NCI-H2081 (cell line): ENCODE data around the gene SLC44A5.
"Not testable (repeated sequence)": the region's sequence is repeated elsewhere in the genome, so short reads cannot be mapped to it uniquely, and the experiment has no call there.

Experiments
- DNase-seq, 2 experiments: peaks; one replicate each; lab custom pipeline; 2025; lab: John Stamatoyannopoulos, UW

Gene SLC44A5

DNA sequence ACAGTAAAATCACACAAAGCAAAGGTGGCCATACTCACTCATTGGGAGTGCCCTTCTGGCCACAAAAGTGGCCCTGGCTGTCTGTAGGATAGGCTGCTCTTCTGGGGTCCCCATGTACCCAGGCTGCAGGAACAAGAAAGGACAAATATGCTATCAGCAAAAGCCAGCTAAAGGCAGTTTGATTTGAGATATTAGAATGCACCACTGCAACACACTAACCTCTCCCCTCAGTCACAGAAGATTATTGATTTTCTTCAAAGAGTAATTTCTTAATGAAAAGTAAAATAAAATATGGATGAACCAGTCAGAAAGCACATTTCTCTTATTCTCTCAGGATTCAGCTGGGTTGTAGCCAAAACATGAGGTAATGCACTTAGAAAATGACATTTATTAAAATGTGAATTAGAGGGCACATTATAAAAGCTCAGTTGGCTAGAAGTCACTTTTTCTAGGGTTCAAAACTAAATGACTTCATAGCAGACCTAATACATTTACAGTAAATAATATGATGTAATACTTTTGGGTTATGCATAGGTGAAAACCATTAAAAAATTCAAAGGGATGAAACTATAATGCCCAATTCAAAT is 335.9 kb downstream of the SLC44A5 start:
- no peak for DNase-seq

DNA sequence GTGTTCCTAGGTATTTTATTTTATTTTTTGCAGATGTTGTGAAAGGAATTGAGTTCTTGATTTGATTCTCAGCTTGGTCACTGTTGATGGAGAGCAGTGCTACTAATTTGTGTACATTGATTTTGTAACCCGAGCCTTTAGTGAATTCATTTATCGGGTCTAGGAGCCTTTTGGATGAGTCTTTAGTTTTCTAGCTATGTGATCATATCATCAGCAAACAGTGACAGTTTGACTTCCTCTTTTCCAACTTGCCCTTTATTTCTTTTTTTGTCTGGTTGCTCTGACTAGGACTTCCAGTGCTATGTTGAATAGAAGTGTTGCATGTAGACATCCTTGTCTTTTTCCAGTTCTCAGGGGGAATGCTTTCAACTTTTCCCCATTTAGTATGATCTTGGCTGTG is 337.8 kb downstream of the SLC44A5 start:
- no peak for DNase-seq

DNA sequence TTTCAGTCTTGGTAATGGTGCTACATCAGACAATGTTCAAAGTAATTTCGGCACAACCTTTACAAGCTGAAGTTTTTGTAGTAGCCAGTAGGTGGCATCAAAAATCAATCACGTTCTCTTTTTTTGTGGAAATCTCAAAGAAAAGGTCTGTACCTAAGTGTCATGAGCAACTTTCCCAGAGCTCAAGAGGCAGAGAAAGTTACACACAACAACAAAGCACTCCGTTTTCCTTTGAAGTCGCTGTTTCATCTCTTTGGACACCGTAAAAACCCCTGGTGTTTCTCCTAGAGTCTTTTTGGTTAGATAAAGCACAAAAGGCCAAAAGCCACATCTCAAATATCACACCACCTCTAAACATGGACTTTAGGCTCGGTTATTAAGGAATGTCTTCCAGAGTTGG is 345.1 kb downstream of the SLC44A5 start:
- peak; percentile 42 to 63 for DNase-seq

GRCh38 chr1:75264112-75264511 is 346.8 kb downstream of the SLC44A5 start:
- no peak for DNase-seq

- not testable (repeated sequence) for DNase-seq
Observed at GRCh38 chr1:75263616-75264015, 347.3 kb downstream of the SLC44A5 start.

- not testable (repeated sequence) for DNase-seq
Observed at GRCh38 chr1:75261946-75262345, 349.0 kb downstream of the SLC44A5 start.

DNA sequence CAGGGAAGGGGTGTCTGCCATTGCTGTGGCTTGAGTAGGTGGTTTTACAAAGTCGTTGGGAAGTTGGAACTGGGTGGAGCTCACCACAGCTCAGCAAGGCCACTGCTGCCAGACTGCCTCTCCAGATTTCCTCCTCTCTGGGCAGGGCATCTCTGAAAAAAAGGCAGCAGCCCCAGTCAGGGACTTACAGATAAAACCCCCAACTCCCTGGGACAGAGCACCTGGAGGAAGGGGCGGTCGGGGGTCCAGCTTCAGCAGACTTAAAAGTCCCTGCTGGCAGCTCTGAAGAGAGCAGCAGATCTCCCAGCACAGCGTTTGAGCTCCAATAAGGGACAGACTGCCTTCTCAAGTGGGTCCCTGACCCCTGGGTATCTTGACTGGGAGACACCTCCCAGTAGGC is 352.6 kb downstream of the SLC44A5 start:
- DNase-seq = no peak

GRCh38 chr1:75257424-75257823 is 353.5 kb downstream of the SLC44A5 start:
- no peak for DNase-seq

DNA sequence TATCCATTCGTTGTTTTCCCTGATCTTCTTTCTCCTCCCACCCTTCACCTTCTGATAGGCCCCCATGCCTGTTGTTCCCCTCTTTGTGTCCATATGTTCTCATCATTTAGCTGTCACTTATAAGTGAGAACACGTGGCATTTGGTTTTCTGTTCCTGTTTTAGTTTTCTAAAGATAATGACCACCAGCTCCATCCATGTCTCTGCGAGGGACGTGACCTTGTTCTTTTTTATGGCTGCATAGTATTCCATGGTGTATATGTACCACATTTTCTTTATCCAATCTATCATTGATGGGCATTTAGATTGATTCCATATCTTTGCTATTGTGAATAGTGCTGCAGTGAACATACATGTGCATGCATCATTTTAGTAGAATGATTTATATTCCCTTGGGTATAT is 360.8 kb downstream of the SLC44A5 start:
- DNase-seq = not testable (repeated sequence)

- no peak for DNase-seq
Observed at GRCh38 chr1:75245239-75245638, 365.7 kb downstream of the SLC44A5 start.

- DNase-seq = no peak
Observed at GRCh38 chr1:75243124-75243523, 367.8 kb downstream of the SLC44A5 start.

DNA sequence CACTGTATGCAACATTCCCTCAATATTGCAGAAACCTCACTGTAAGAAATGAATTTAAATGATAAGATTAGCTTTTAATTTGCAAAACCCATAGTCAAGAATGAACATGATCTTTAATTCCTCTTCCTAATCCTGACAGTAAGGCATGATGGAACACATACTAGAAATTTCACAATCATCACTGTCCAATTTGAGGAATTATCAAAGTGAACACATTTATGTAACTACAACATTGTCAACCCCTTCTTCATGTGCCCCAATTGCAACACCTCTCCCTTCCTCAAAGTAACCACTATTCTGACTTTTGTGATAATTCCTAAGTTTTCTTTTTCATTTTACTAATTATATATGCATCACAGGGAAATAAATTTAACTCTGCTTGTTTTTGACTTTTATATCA is 373.6 kb downstream of the SLC44A5 start:
- DNase-seq = no peak

- DNase-seq = no peak
Observed at GRCh38 chr1:75234562-75234961, 376.4 kb downstream of the SLC44A5 start.

DNA sequence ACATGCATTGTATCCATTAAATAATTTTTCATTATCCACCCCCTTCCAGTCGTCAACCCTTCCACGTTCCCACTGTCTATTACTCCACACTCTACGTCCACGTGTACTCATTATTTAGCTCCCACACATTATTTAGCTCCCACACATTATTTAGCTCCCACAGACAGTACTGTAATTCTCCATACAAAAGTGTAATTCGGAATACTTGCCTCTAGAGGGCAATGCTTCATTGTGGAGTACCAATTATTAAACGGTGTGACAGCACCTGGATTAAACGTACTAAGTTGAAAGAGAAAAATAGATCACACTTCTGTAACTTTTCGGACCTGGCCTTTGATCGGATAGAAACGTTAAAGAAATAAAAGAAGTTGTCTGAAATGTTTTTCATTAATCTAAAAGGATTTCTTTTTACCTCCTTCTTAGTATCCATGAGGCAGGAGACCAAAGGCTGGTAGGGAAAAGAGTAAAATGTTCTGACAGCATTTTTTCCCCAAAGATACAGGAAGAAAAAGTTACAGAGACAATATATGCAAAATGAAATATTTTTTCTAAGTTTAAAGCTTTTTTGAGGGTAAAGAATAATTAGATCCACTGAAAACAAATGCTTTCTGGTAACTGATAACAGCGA is 377.5 kb downstream of the SLC44A5 start:
- peak; percentile 28 to 69 for DNase-seq

GRCh38 chr1:75220072-75220471 is 390.8 kb downstream of the SLC44A5 start:
- no peak for DNase-seq

GRCh38 chr1:75214017-75214416 is 396.9 kb downstream of the SLC44A5 start:
- no peak for DNase-seq

DNA sequence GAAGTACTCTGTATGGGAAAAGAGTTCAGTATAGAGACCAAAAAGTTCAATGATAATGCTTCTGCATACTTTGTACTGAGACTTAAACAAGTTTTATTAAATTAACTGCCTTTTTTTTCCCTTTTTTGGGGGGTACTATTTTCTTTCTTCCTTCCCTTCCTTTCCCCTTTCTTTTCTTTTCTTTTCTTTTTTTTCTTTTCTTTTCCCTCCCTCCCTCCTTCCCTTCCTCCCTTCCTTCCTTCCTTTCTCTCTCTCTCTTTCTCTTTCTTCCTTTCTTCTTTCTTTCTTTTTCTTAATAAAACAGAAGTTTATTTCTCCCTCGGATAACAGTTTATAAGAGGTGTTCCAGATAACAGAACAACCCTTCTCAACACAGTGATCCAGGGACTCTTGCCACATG is 399.3 kb downstream of the SLC44A5 start:
- DNase-seq = no peak

- no peak for DNase-seq
Observed at GRCh38 chr1:75208862-75209261, 402.1 kb downstream of the SLC44A5 start.

DNA sequence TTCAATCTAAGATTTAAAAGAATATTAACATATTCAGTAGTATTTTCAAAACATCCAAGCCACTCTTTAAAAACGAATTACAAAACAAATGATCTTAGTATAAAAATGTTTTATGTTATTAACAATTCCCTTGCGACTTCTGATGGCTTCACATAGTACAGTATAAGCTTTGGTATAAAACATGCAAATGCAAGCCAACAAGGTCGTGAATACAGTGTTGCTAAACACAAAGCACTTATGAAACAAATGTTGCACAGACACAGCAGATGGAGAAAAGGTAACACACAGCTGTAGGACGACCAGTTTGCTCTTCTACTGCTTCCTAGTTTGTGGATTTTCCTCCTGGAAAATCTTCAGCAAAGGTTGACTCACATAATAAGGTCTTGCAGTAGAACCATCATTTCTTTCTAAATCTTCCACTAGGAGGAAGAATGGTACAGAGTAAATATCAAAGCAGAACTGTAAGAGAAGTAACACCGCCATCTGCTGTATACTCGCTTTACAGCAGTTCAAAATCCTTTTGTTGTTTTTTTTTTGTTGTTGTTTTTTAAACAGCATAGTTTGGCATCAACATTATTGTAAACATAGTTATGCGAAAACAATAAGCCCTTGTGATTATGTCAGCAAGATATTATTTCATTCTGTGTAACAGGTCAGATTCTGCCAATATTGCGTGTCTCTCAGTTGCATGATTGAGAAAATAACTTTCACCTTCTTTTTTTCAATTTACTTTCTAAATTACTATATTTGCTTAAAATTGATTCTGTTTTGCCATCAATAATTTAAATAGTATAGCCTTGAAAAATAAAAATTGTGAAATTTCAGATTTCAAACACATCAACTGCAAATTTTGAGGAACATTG is 407.3 kb downstream of the SLC44A5 start:
- peak; percentile 5 to 56 for DNase-seq

DNA sequence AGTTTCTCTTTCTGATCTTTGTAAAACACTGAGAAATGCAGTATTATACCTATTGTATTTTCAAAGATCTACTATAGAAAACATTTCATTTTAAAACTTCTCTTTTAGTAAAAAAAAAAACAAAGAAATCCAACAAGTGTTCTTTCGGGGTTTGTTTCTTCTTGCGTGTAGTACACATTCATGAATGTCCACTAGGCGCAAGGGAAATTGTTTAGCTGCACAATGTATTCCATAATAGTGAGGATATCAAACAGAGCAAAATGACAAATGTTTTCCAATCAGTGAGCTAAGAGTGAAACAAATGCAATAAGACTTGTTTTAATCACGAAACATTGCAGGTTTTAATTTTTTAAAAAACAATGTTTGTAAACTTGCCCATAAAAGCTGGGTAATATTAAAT is 408.2 kb downstream of the SLC44A5 start:
- DNase-seq = no peak

DNA sequence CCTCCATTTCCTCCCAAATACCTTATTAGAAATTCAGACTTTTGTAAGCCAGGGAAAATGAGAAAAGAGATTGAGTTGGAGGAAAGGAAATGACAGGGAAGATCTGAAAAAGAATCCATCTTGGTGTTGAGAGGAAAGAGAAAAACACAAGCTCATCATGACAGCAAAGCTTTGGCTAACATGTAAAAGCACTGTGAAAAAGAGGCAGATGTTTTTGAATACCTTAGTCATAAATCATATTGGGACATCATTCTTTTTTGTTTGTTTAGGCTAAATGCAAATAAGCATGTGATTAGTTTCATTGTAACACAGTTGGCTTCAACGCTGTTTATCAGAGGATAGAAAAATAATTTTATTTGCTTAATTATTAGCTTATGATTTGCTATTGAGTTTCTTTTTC is 412.2 kb downstream of the SLC44A5 start:
- no peak for DNase-seq

GRCh38 chr1:75198163-75198562 is 412.8 kb downstream of the SLC44A5 start:
- no peak for DNase-seq

DNA sequence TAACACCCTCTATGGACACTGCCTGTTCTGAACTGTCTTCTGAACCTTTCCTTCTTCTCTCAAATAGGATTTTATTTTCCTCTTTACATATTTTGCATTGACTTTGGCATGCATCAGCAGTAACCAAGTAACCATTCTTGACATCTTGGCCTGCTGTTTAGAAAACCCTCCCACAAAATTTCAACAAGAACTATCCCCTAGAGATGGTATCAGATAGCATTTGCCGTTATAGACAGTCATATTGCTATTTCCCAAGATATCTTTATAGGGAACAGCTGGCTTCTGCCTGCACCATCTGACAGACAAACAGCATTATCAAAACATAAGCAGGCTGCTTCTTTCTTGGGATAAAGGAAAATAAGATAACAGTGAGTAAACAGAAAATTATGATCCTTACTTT is 422.0 kb downstream of the SLC44A5 start:
- no peak for DNase-seq
